ENCODE data around the gene DNAJC27. TPM values are rescaled to one million over a fixed set of nuclear protein-coding genes. Genes with fewer than 3 reads are reported as not detected.

Gene DNAJC27
- polyA plus RNA-seq, 2 of the 4 experiments (the other 2 are of a cell fraction) = 2.6 to 7.8 TPM

DNA sequence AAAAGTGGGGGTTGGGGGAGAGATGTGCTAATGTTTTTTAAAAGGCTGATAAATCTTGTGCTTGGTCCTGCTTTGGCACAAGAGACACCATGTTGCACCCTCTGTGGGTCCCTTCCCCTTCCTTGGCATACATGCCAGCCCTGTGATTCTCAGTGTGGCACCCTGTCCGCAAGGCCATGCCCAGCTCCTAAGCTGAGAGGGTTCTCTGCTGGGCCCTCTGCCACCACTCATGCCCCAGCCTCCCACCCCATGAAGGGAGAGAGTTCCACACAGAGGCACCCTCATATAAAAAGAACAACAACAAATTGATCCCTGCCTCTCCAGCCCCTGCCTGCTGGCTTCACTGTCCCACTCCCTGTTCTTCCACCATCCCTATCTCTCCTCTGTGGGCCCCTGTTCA, 49.2 kb downstream of the DNAJC27 start:
- Histone ChIP-seq H3K9me3 (no peaks in the 10 kb centered on the region), H3K27ac (no peak overlapping the region), H3K4me1 (peaks cover 13% of the 10 kb centered on the region; the same call in 2 of the 3 replicates), H3K4me2 (no peak overlapping the region), H3K4me3 (no peak overlapping the region)
- no peak for ATAC-seq
- WGBS (ENCODE audit: missing lambda C conversion rate) = 100% methylated on average over 1 of the region's 1 CpG
- TF ChIP-seq RFX5 (IDR thresholded peaks at IDR 0.05) (no peak), SMC3 (IDR thresholded peaks at IDR 0.05) (no peak), MYC (IDR thresholded peaks at IDR 0.05; ENCODE audit: borderline replicate concordance, low read length) (no peak), REST (IDR thresholded peaks at IDR 0.05) (no peak), JUN (IDR thresholded peaks at IDR 0.05) (no peak), POLR2A (IDR thresholded peaks at IDR 0.05; ENCODE audit: low read length) (no peak), HOXB5 (CRISPR knock-in tag; IDR thresholded peaks at IDR 0.05) (no peak), HOXA7 (CRISPR knock-in tag; IDR thresholded peaks at IDR 0.05) (no peak), E2F6 (IDR thresholded peaks at IDR 0.05; ENCODE audit: borderline replicate concordance, low read depth) (no peak), CTCF (IDR thresholded peaks at IDR 0.05) (no peak), CHD4 (IDR thresholded peaks at IDR 0.05; ENCODE audit: borderline replicate concordance) (no peak), ATOH8 (CRISPR knock-in tag; IDR thresholded peaks at IDR 0.05; ENCODE audit: low read depth) (no peak), POLR2AphosphoS2 (conservative IDR thresholded peaks at IDR 0.05; ENCODE audit: low read length) (no peak), RCOR1 (IDR thresholded peaks at IDR 0.05; ENCODE audit: low read depth, low read length) (no peak), BCL3 (IDR thresholded peaks at IDR 0.05) (no peak), MAFK (IDR thresholded peaks at IDR 0.05; ENCODE audit: partially characterized antibody) (no peak), NR3C1 (IDR thresholded peaks at IDR 0.05) (no peak), EHF (CRISPR knock-in tag; IDR thresholded peaks at IDR 0.05) (no peak), RNF2 (IDR thresholded peaks at IDR 0.05; ENCODE audit: borderline replicate concordance, low read depth) (no peak)
- TF ChIP-seq, protein P1, sequence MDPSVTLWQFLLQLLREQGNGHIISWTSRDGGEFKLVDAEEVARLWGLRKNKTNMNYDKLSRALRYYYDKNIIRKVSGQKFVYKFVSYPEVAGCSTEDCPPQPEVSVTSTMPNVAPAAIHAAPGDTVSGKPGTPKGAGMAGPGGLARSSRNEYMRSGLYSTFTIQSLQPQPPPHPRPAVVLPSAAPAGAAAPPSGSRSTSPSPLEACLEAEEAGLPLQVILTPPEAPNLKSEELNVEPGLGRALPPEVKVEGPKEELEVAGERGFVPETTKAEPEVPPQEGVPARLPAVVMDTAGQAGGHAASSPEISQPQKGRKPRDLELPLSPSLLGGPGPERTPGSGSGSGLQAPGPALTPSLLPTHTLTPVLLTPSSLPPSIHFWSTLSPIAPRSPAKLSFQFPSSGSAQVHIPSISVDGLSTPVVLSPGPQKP (IDR thresholded peaks at IDR 0.05; ENCODE audit: low read depth, low read length) = no peak
- no peak for FAIRE-seq
- POLR2A ChIA-PET = no interaction called here
- DNase-seq (ENCODE audit: low read depth in 1 of 2, low spot score in 1 of 2) = no peak
- CTCF ChIA-PET = interaction anchor here (0.6 to 2.6 kb wide), 2 partner anchors 10 to 207 kb away, joined by 3 to 6 read pairs; no protein-coding TSS in a partner anchor

Data from A549 (cell line).